Measurements from ENCODE around the gene MATN1.

Gene MATN1

DNA sequence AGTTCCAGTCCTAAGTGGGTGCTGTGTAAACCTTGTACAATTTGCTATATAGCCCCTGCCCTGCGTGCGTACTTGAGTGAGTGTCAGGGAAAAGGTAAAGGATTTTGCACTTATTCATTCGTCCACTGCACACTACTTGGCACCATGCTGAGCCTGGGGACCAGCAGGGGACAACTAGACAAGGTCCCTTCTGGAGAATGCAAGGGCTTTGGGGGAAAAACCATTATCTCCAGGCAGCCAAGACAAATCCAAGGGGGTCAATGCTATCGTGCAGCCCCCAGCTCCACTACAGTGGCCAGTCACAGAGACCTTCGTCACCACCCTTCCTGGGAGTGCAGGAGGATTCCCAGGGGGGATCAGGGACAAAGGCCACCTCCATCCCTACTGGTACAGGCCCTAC lies 39.7 kb downstream of the MATN1 start:
- TF ChIP-seq, protein P1, sequence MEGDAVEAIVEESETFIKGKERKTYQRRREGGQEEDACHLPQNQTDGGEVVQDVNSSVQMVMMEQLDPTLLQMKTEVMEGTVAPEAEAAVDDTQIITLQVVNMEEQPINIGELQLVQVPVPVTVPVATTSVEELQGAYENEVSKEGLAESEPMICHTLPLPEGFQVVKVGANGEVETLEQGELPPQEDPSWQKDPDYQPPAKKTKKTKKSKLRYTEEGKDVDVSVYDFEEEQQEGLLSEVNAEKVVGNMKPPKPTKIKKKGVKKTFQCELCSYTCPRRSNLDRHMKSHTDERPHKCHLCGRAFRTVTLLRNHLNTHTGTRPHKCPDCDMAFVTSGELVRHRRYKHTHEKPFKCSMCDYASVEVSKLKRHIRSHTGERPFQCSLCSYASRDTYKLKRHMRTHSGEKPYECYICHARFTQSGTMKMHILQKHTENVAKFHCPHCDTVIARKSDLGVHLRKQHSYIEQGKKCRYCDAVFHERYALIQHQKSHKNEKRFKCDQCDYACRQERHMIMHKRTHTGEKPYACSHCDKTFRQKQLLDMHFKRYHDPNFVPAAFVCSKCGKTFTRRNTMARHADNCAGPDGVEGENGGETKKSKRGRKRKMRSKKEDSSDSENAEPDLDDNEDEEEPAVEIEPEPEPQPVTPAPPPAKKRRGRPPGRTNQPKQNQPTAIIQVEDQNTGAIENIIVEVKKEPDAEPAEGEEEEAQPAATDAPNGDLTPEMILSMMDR (IDR thresholded peaks at IDR 0.05), result no peak
- H3K4me3 ChIP-seq (ENCODE audit: low read depth in 1 of 2, low read length in 1 of 2), result no peak overlapping the region
- H3K36me3 ChIP-seq, result no peaks in the 10 kb centered on the region
- H3K27ac ChIP-seq, result no peak overlapping the region
- H3K4me1 ChIP-seq (ENCODE audit: control insufficient read depth in 1 of 2, insufficient read depth in 1 of 2, low read depth in 1 of 2, low read length in 1 of 2), result no peaks in the 10 kb centered on the region
- H3K27me3 ChIP-seq, result peaks cover 71% of the 10 kb centered on the region
- peaks cover 11% of the 10 kb centered on the region for H3K9me3 ChIP-seq

DNA sequence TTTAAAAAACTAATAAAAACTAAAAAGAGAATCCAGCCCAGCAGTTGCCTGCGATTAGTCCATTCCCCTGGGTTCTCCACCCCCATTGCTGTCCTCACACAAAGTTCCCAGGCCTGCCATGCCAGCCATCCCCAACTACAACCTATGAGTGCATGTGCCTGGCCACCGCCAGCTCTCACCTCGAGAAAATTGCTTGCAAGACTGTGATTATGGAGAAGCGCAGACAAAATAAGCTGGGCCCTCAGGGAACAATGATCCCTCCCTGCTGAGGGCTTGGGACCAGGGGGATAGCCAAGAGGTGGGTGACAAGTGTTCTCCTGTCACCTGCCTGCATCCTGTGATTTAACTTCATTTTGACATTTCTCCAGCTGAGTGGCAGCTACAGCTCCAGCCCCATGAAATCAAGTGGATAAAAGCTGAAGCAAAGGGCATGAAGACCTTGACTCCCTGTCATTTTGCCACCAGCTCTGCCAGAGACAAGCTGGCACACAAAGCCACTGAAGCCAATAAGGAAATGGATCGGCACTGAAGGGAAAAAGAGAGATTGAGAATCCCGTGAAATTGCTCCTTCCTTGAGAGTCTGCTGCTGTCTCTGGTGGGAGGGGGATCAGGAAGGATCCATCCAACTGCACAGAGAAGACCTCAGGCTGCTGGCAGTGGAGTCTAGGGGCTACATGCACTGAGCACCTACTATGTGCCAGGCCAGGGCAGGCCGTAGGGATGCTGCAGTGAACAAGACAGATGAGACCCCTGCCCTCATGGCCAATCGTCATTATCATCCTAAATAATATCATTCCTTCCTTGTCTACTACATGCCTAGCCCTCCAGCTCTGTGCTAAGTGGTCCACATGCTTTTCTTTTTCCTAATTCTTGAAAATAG lies 40.7 kb downstream of the MATN1 start:
- TF ChIP-seq, protein P1 (IDR thresholded peaks at IDR 0.05), result no peak
- H3K27me3 ChIP-seq, result peaks cover 61% of the 10 kb centered on the region
- H3K4me3 ChIP-seq (ENCODE audit: low read depth in 1 of 2, low read length in 1 of 2), result no peak overlapping the region
- no peak overlapping the region for H3K27ac ChIP-seq
- peaks cover 11% of the 10 kb centered on the region for H3K9me3 ChIP-seq
- H3K36me3 ChIP-seq, result no peaks in the 10 kb centered on the region
- H3K4me1 ChIP-seq (ENCODE audit: control insufficient read depth in 1 of 2, insufficient read depth in 1 of 2, low read depth in 1 of 2, low read length in 1 of 2), result no peaks in the 10 kb centered on the region

DNA sequence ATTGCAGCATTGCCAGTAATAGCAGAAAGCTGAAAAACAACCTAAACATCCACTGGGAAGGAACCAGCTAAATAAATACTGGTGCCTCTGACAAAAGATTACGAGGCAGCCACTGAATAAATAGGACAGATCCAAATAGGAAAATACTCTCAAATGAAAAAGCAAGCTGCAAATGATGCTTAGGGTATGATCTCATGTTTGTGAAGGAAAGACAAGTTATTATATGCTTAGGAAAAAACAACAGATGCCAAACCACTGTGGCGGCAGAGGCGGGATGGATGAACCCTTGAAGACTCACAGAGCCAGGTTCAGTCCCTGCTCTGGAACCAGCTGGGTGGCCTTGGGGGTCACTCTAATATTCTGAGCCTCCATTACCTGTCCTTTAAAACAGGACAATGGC lies 41.6 kb downstream of the MATN1 start:
- H3K27me3 ChIP-seq, result peaks cover 52% of the 10 kb centered on the region
- TF ChIP-seq, protein P1 (IDR thresholded peaks at IDR 0.05), result no peak
- H3K4me3 ChIP-seq (ENCODE audit: low read depth in 1 of 2, low read length in 1 of 2), result no peak overlapping the region
- H3K4me1 ChIP-seq (ENCODE audit: control insufficient read depth in 1 of 2, insufficient read depth in 1 of 2, low read depth in 1 of 2, low read length in 1 of 2), result no peaks in the 10 kb centered on the region
- peaks cover 11% of the 10 kb centered on the region for H3K9me3 ChIP-seq
- H3K36me3 ChIP-seq, result no peaks in the 10 kb centered on the region
- no peak overlapping the region for H3K27ac ChIP-seq

DNA sequence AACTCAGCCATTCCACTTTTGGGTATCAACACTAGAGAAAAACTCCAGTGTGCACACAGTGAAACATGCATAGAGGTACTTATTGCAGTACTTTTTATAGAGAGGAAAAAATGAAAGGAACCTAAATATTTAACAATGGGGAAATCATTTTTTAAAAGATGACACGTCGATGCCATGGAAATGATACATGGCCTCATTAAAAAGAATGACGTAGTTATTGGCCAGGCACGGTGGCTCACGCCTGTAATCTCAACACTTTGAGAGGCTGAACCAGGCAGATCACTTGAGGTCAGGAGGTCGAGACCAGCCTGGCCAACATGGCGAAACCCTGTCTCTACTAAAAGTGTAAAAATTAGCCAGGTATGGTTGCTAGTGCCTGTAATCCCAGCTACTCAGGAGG lies 42.5 kb downstream of the MATN1 start:
- H3K4me3 ChIP-seq (ENCODE audit: low read depth in 1 of 2, low read length in 1 of 2), result no peak overlapping the region
- no peak overlapping the region for H3K27ac ChIP-seq
- H3K4me1 ChIP-seq (ENCODE audit: control insufficient read depth in 1 of 2, insufficient read depth in 1 of 2, low read depth in 1 of 2, low read length in 1 of 2), result no peaks in the 10 kb centered on the region
- H3K9me3 ChIP-seq, result peaks cover 11% of the 10 kb centered on the region
- TF ChIP-seq, protein P1 (IDR thresholded peaks at IDR 0.05), result no peak
- H3K27me3 ChIP-seq, result peaks cover 43% of the 10 kb centered on the region
- no peaks in the 10 kb centered on the region for H3K36me3 ChIP-seq

DNA sequence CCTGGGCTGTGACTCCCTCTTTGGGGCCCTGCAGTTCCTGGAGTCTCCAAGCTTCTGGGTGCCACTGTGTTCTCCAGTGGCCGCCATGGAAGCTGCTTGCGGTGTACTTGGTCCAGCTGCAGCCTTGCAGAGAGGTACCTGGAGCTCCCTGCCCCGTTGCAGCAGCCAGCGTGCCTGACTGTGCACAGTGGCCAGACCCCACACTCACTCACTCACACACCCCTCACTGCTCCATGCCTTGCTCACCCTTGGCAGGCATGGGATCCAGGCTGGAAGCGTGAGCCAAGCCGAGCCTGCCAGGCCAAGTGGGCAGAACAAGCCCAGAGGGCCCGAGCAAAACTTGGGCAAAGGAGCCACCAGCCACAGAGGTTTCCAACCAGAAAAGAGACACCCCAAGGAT lies 43.0 kb downstream of the MATN1 start:
- no peak overlapping the region for H3K4me3 ChIP-seq (ENCODE audit: low read depth in 1 of 2, low read length in 1 of 2)
- H3K27ac ChIP-seq, result no peak overlapping the region
- peaks cover 11% of the 10 kb centered on the region for H3K9me3 ChIP-seq
- no peaks in the 10 kb centered on the region for H3K4me1 ChIP-seq (ENCODE audit: control insufficient read depth in 1 of 2, insufficient read depth in 1 of 2, low read depth in 1 of 2, low read length in 1 of 2)
- H3K27me3 ChIP-seq, result peaks cover 39% of the 10 kb centered on the region
- no peaks in the 10 kb centered on the region for H3K36me3 ChIP-seq
- TF ChIP-seq, protein P1 (IDR thresholded peaks at IDR 0.05), result no peak
